SK-N-SH (cell line): ENCODE measurements around the gene JMJD6. TPM values are rescaled to one million over a fixed set of nuclear protein-coding genes. Genes with fewer than 3 reads are reported as not detected.

Experiments used
- CTCF ChIA-PET: fragments of 300-600, 350-600 bp; formaldehyde crosslinking; extraction: SDS; loops from one replicate; lab custom pipeline; 2021; lab: Yijun Ruan, JAX
- POLR2A ChIA-PET: fragments of 350-600 bp; sonication (Branson Sonifier 250); formaldehyde crosslinking; extraction: SDS; loops from one replicate; lab custom pipeline; 2020; ENCODE audit warnings: antibody characterized with exemption, inconsistent platforms; lab: Yijun Ruan, JAX
- DNase-seq: peaks from one replicate; pipeline ENCODE4 v3.0.0; 2012
- H2AFZ ChIP-seq: fragments of 200-600 bp; sonication (generic); 2 replicates; pipeline ENCODE4 v1.8.1; 2016; ENCODE audit warnings: antibody characterized with exemption, mild to moderate bottlenecking, low read depth
- H3F3A ChIP-seq: fragments of 200-600 bp; sonication (generic); replicated peaks from 2 replicates; pipeline ENCODE3; 2016; ENCODE audit warnings: antibody characterized with exemption, mild to moderate bottlenecking; ENCODE audit not compliant: insufficient read depth
- H3K27ac ChIP-seq, 2 experiments: fragments of 200-500 bp in 1 of 2; fragments of 200-600 bp in 1 of 2; sonication (Bioruptor generic) in 1 of 2; sonication (generic), shearing (Covaris generic) in 1 of 2; 2 replicates each; pipeline versions ENCODE4 v1.5.1 to v1.6.1; 2014 to 2016; ENCODE audit warnings: low read depth in 2 of 2, inconsistent platforms in 1 of 2, low read length in 1 of 2, mild to moderate bottlenecking in 1 of 2, mixed read lengths in 1 of 2
- H3K27me3 ChIP-seq: fragments of 200-600 bp; sonication (generic), shearing (Covaris generic); 2 replicates; pipeline ENCODE4 v1.6.1; 2016; ENCODE audit warnings: mixed run types; ENCODE audit not compliant: insufficient read depth
- H3K36me3 ChIP-seq, 2 experiments: fragments of 200-500 bp in 1 of 2; fragments of 200-600 bp in 1 of 2; sonication (Bioruptor generic) in 1 of 2; sonication (generic) in 1 of 2; replicated peaks in 1 of 2; 2 replicates each; pipeline versions ENCODE3 to v1.5.1; 2014 to 2016; ENCODE audit warnings: low read length in 1 of 2, mild to moderate bottlenecking in 1 of 2; ENCODE audit not compliant: insufficient read depth in 2 of 2, control insufficient read depth in 1 of 2
- H3K4me1 ChIP-seq, 2 experiments: fragments of 200-500 bp in 1 of 2; fragments of 200-600 bp in 1 of 2; sonication (Bioruptor generic) in 1 of 2; sonication (generic), shearing (Covaris generic) in 1 of 2; 2 replicates each; pipeline versions ENCODE4 v1.5.1 to v1.6.1; 2014 to 2016; ENCODE audit warnings: low read depth in 1 of 2, low read length in 1 of 2, mixed run types in 1 of 2; ENCODE audit not compliant: insufficient read depth in 2 of 2, control insufficient read depth in 1 of 2
- H3K4me2 ChIP-seq: fragments of 200-600 bp; sonication (generic), shearing (Covaris generic); 2 replicates; pipeline ENCODE4 v1.6.1; 2017; ENCODE audit warnings: mixed run types
- H3K4me3 ChIP-seq, 2 experiments: fragments of 200-500 bp in 1 of 2; fragments of 200-600 bp in 1 of 2; sonication (Bioruptor generic) in 1 of 2; sonication (generic), shearing (Covaris generic) in 1 of 2; 2 replicates each; pipeline versions ENCODE4 v1.5.1 to v1.8.1; 2014 to 2016; ENCODE audit warnings: low read depth in 2 of 2, inconsistent platforms in 1 of 2, low read length in 1 of 2, mild to moderate bottlenecking in 1 of 2, mixed read lengths in 1 of 2, moderate library complexity in 1 of 2
- H3K79me2 ChIP-seq: fragments of 200-600 bp; sonication (generic); 2 replicates; pipeline ENCODE4 v1.8.1; 2017; ENCODE audit warnings: mild to moderate bottlenecking; ENCODE audit not compliant: insufficient read depth
- H3K9ac ChIP-seq: fragments of 200-600 bp; sonication (generic); 2 replicates; pipeline ENCODE4 v1.6.1; 2017; ENCODE audit warnings: mixed run types
- H3K9me2 ChIP-seq: fragments of 200-600 bp; sonication (generic); 2 replicates; pipeline ENCODE4 v1.6.1; 2017; ENCODE audit warnings: mixed run types
- H3K9me3 ChIP-seq: fragments of 200-600 bp; sonication (generic); 2 replicates; pipeline ENCODE4 v1.6.1; 2017; ENCODE audit warnings: mixed run types, mild to moderate bottlenecking, moderate library complexity
- H4K20me1 ChIP-seq: fragments of 200-600 bp; sonication (generic); 2 replicates; pipeline ENCODE4 v1.6.1; 2017; ENCODE audit warnings: mild to moderate bottlenecking, mixed run types; ENCODE audit not compliant: insufficient read depth
- CTCF ChIP-seq: fragments of 200-600 bp; sonication (generic); IDR thresholded peaks from 2 replicates; pipeline ENCODE4 v1.6.1; 2017; ENCODE audit warnings: antibody characterized with exemption, mild to moderate bottlenecking, moderate library complexity
- ELF1 ChIP-seq: IDR thresholded peaks from 2 replicates; pipeline ENCODE4 v1.4.0; 2012
- FOSL2 ChIP-seq: IDR thresholded peaks from 2 replicates; pipeline ENCODE4 v1.4.0; 2012; ENCODE audit warnings: low read depth, mild to moderate bottlenecking, moderate library complexity, borderline replicate concordance
- GATA2 ChIP-seq: sonication (generic); formaldehyde crosslinking; IDR thresholded peaks from 2 replicates; pipeline ENCODE4 v1.5.0; 2020; ENCODE audit warnings: mild to moderate bottlenecking, missing genetic modification reagents
- NRF1 ChIP-seq: IDR thresholded peaks from 2 replicates; pipeline ENCODE4 v1.6.1; 2012; ENCODE audit warnings: low read depth, mild to moderate bottlenecking, low read length
- POLR2AphosphoS5 ChIP-seq: IDR thresholded peaks from 2 replicates; pipeline ENCODE4 v1.6.1; 2012; ENCODE audit warnings: low read depth, low read length
- RCOR1 ChIP-seq: fragments of 150-350 bp; IDR thresholded peaks from 2 replicates; pipeline ENCODE4 v1.6.1; 2017; ENCODE audit warnings: antibody characterized with exemption, low read length
- RFX5 ChIP-seq: IDR thresholded peaks from 2 replicates; pipeline ENCODE4 v1.6.1; 2012; ENCODE audit warnings: mild to moderate bottlenecking, improper control_type of control experiment, low read length
- SIN3A ChIP-seq: IDR thresholded peaks from 2 replicates; pipeline ENCODE4 v1.6.1; 2012; ENCODE audit warnings: low read depth, mild to moderate bottlenecking, low read length, moderate library complexity, borderline replicate concordance
- SMC3 ChIP-seq: IDR thresholded peaks from 2 replicates; pipeline ENCODE4 v1.6.1; 2012; ENCODE audit warnings: low read depth, low read length, improper control_type of control experiment
- TAF1 ChIP-seq: IDR thresholded peaks from 2 replicates; pipeline ENCODE4 v1.6.1; 2012; ENCODE audit warnings: low read depth, mild to moderate bottlenecking, low read length, moderate library complexity, borderline replicate concordance
- TEAD4 ChIP-seq: IDR thresholded peaks from 2 replicates; pipeline ENCODE4 v1.4.0; 2012; ENCODE audit warnings: mild to moderate bottlenecking, borderline replicate concordance; ENCODE audit not compliant: insufficient read depth
- USF1 ChIP-seq: IDR thresholded peaks from 2 replicates; pipeline ENCODE4 v1.4.0; 2012; ENCODE audit warnings: low read depth, borderline replicate concordance
- WGBS: methylation state at CpG from one replicate; pipeline ENCODE4 v1.1.6; 2017; ENCODE audit warnings: low lambda C conversion rate; 5-methylcytosine and 5-hydroxymethylcytosine counted together
- polyA plus RNA-seq, 3 experiments: library from polyadenylated mRNA; depleted of rRNA; stranded (reverse); fragments of >200 nt; gene quantifications; 2 replicates each; pipeline ENCODE4 v1.2.3, GENCODE V29; 2012
- TF ChIP-seq, protein P1 (sequence below): IDR thresholded peaks from 2 replicates; pipeline ENCODE4; 2012
- TF ChIP-seq, protein P2 (sequence below): fragments of 150-350 bp; IDR thresholded peaks from 2 replicates; pipeline ENCODE4 v1.6.1; 2017; ENCODE audit warnings: antibody characterized with exemption, low read length, low read depth, borderline replicate concordance
- TF ChIP-seq, protein P3 (sequence below): IDR thresholded peaks from 2 replicates; pipeline ENCODE4 v1.4.0; 2012; ENCODE audit warnings: low read depth

JMJD6 gene
- polyA plus RNA-seq, 1 of the 3 experiments (the other 2 are of a cell fraction): 23.3 TPM

DNA sequence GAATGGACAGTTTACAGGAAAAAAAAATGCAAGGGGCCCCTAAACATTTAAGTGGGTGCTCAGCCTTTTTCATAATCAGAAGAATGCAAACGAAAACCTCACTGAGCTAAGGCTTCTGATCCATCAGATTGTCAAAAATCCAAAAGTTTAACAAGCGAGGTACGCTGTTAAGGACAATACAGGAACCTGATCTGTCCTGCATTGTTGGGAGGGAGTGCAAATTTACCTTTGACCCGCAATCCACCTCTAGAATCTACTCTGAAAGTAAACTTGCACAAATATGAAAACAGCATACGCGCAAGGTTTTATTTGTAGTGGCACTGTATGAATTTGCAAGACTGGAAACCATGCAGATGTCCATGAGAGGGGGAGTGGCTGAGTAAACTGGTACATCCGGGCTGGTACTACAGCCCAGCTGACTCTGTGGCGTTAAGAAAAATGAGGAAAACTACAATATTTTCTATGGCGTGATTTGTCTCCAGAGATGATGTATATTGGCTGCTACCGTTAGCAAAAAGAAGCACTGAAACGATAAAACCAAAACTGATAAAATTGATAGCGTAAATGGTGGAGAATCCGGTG lies 54.0 kb downstream of the JMJD6 start:
- no peaks in the 10 kb centered on the region for H3K9me3 ChIP-seq
- H3F3A ChIP-seq: peaks cover 12% of the 10 kb centered on the region
- H3K27ac ChIP-seq: peak overlapping the region; percentile 59 to 94; a peak in 3 of 4 replicates
- peak overlapping the region; percentile 77 for H3K4me2 ChIP-seq
- H3K9ac ChIP-seq: peak overlapping the region; percentile 76
- DNase-seq: no peak
- TF ChIP-seq FOSL2 (no peak), POLR2AphosphoS5 (no peak), RFX5 (no peak), ELF1 (0 out of 2 replicates have a peak, but pooled peaks have one; percentile 23), TAF1 (no peak), NRF1 (no peak)
- TF ChIP-seq, protein P1, sequence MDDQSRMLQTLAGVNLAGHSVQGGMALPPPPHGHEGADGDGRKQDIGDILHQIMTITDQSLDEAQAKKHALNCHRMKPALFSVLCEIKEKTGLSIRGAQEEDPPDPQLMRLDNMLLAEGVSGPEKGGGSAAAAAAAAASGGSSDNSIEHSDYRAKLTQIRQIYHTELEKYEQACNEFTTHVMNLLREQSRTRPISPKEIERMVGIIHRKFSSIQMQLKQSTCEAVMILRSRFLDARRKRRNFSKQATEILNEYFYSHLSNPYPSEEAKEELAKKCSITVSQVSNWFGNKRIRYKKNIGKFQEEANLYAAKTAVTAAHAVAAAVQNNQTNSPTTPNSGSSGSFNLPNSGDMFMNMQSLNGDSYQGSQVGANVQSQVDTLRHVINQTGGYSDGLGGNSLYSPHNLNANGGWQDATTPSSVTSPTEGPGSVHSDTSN: no peak
- TF ChIP-seq, protein P2, sequence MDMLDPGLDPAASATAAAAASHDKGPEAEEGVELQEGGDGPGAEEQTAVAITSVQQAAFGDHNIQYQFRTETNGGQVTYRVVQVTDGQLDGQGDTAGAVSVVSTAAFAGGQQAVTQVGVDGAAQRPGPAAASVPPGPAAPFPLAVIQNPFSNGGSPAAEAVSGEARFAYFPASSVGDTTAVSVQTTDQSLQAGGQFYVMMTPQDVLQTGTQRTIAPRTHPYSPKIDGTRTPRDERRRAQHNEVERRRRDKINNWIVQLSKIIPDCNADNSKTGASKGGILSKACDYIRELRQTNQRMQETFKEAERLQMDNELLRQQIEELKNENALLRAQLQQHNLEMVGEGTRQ: no peak
- H3K9me2 ChIP-seq: no peaks in the 10 kb centered on the region
- no peaks in the 10 kb centered on the region for H4K20me1 ChIP-seq
- H3K4me3 ChIP-seq: peak overlapping the region; percentile 69 to 70
- ChIA-PET POLR2A (interaction anchor here (0.6 to 1.6 kb wide), 7 partner anchors 9 to 637 kb away, joined by 3 to 11 read pairs (median 4); no protein-coding TSS in a partner anchor), CTCF (interaction anchor here (0.7 to 4.2 kb wide), 13 partner anchors 9 to 149 kb away, joined by 3 to 42 read pairs (median 5); no protein-coding TSS in a partner anchor)
- no peaks in the 10 kb centered on the region for H3K79me2 ChIP-seq
- H3K36me3 ChIP-seq: peaks cover 5 to 9% of the 10 kb centered on the region in 2 experiments
- H3K4me1 ChIP-seq: peaks cover 0 to 33% of the 10 kb centered on the region in 2 experiments; a peak in 2 of 4 replicates
- peak overlapping the region; percentile 77 for H2AFZ ChIP-seq
- WGBS: 53% methylated on average over 13 of the region's 13 CpGs
- H3K27me3 ChIP-seq: no peaks in the 10 kb centered on the region

DNA sequence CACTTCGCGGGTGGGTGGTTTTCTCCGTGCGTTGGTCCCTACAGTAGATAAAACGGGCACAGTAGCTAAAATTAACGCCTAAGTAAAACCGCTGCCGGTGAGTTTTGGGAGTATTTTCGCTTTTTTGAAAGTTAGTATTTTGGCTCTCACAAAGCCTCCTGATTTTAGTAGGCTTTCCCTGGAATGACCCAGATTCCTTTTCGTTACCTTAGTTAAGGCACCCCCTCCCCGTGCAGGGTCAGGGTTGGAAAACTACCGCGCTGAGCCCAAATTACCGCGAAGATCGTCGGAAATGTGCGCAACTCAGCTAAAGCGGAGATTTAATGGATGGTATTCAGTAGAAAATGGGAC lies 54.5 kb downstream of the JMJD6 start:
- TF ChIP-seq USF1: no peak
- TF ChIP-seq, protein P3, sequence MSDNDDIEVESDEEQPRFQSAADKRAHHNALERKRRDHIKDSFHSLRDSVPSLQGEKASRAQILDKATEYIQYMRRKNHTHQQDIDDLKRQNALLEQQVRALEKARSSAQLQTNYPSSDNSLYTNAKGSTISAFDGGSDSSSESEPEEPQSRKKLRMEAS: peak; percentile 25
- TF ChIP-seq RCOR1: no peak
- TF ChIP-seq TAF1: peak; percentile 79
- no peak for TF ChIP-seq TEAD4
- no peak for TF ChIP-seq GATA2
- no peak for TF ChIP-seq CTCF
- TF ChIP-seq SMC3: no peak
- TF ChIP-seq, protein P1: no peak
- TF ChIP-seq POLR2AphosphoS5: peak; percentile 97
- TF ChIP-seq SIN3A: no peak
- TF ChIP-seq FOSL2: peak; percentile 8; the same call in 1 of the 2 replicates
- TF ChIP-seq, all 33 proteins: peak for 4
- H3K9me3 ChIP-seq: no peaks in the 10 kb centered on the region
- H2AFZ ChIP-seq: peak overlapping the region; percentile 77
- H3K9me2 ChIP-seq: no peaks in the 10 kb centered on the region
- POLR2A ChIA-PET: interaction anchor here (0.6 to 1.6 kb wide), 8 partner anchors 10 to 636 kb away, joined by 3 to 11 read pairs (median 4); no protein-coding TSS in a partner anchor
- 1% methylated on average over 19 of the region's 19 CpGs for WGBS
- no peak for DNase-seq
- CTCF ChIA-PET: interaction anchor here (0.7 to 4.2 kb wide), 13 partner anchors 9 to 148 kb away, joined by 3 to 42 read pairs (median 5); no protein-coding TSS in a partner anchor
- no peaks in the 10 kb centered on the region for H3K79me2 ChIP-seq
- no peaks in the 10 kb centered on the region for H4K20me1 ChIP-seq
- H3F3A ChIP-seq: peaks cover 12% of the 10 kb centered on the region
- H3K27ac ChIP-seq: peak overlapping the region; percentile 59 to 94; a peak in 3 of 4 replicates
- H3K4me1 ChIP-seq: peaks cover 0 to 33% of the 10 kb centered on the region in 2 experiments; a peak in 2 of 4 replicates
- peak overlapping the region; percentile 69 to 70 for H3K4me3 ChIP-seq
- no peaks in the 10 kb centered on the region for H3K27me3 ChIP-seq
- peaks cover 3 to 9% of the 10 kb centered on the region in 2 experiments for H3K36me3 ChIP-seq
- peak overlapping the region; percentile 76 for H3K9ac ChIP-seq
- peak overlapping the region; percentile 77 for H3K4me2 ChIP-seq
